ENCODE data around the gene RBM43.

GRCh38 chr2:151200277-151200676 is 61.4 kb downstream of the RBM43 start:
- TF ChIP-seq CTCF (IDR thresholded peaks at IDR 0.05; ENCODE audit: low read depth, low read length, poor library complexity, severe bottlenecking) (no peak), EZH2phosphoT487 (IDR thresholded peaks at IDR 0.05; ENCODE audit: borderline replicate concordance, low read length) (no peak)
